T-helper 2 cell treated with Interferon-gamma antibody and Interleukin-4, amounts not matched to agents 5 μg/mL and 100 μg/mL, for 36 hours (primary cell): ENCODE data around the gene ATP10B.

Experiments
- DNase-seq: peaks from one replicate; pipeline ENCODE4 v3.0.0; 2021; ENCODE audit warnings: low spot score
- H3K27ac Mint-ChIP-seq: one replicate; pipeline ENCODE4 v1.8.0; 2021; ENCODE audit warnings: mild to moderate bottlenecking, mixed read lengths
- H3K27me3 Mint-ChIP-seq: one replicate; pipeline ENCODE4 v1.8.0; 2021; ENCODE audit warnings: low read depth, mixed read lengths
- H3K36me3 Mint-ChIP-seq: one replicate; pipeline ENCODE4 v1.8.0; 2021; ENCODE audit warnings: low read depth, mixed read lengths
- H3K4me1 Mint-ChIP-seq: one replicate; pipeline ENCODE4 v1.8.0; 2021; ENCODE audit warnings: low read depth, mixed read lengths
- H3K4me3 Mint-ChIP-seq: one replicate; pipeline ENCODE4 v1.8.0; 2022; ENCODE audit warnings: mild to moderate bottlenecking, moderate library complexity, mixed read lengths
- H3K9me3 Mint-ChIP-seq: one replicate; pipeline ENCODE4 v1.8.0; 2021; ENCODE audit warnings: mixed read lengths

The ATP10B gene

GRCh38 chr5:160638161-160638742 lies 213.8 kb downstream of the ATP10B start:
- DNase-seq, result no peak
- no peaks in the 10 kb centered on the region for H3K27me3 Mint-ChIP-seq
- no peak overlapping the region for H3K4me3 Mint-ChIP-seq
- H3K27ac Mint-ChIP-seq, result no peak overlapping the region
- H3K4me1 Mint-ChIP-seq, result no peaks in the 10 kb centered on the region
- H3K36me3 Mint-ChIP-seq, result no peaks in the 10 kb centered on the region
- H3K9me3 Mint-ChIP-seq, result no peaks in the 10 kb centered on the region

DNA sequence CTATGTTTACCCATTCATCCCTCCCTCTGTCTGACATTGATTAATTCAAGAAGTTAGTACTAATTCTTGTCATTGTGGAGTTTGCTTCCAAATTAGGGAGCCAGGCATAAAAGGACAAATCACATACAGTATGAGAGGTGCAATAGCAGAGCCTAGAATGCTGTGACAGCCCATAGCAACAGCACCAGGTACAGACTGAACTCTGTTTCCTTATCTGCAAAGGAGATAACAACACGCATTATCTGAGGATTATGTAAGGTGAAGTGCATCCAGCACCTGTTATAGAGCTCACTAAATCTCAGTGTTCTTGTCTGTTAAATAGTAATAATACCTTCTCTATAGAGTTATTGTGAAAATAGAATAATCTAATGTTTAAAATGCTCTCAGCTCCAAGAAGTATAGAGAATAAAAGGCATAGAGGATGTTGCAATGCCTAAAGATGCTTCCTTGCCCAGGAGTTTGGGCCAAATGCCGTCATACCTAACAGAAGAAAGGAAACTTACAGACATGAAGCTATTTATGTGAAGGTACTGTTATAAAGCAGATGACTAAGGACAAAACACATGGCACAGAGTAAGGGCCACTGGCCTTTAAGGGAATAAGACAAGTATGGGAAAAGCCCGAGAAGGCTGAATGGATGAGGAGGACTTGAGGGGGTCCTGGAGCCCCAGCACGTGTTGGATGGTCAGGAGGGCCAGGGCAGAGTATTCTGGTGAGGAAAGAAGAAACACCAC lies 214.5 kb downstream of the ATP10B start:
- DNase-seq, result no peak
- no peaks in the 10 kb centered on the region for H3K36me3 Mint-ChIP-seq
- no peaks in the 10 kb centered on the region for H3K4me1 Mint-ChIP-seq
- H3K27ac Mint-ChIP-seq, result no peak overlapping the region
- no peak overlapping the region for H3K4me3 Mint-ChIP-seq
- no peaks in the 10 kb centered on the region for H3K9me3 Mint-ChIP-seq
- no peaks in the 10 kb centered on the region for H3K27me3 Mint-ChIP-seq

DNA sequence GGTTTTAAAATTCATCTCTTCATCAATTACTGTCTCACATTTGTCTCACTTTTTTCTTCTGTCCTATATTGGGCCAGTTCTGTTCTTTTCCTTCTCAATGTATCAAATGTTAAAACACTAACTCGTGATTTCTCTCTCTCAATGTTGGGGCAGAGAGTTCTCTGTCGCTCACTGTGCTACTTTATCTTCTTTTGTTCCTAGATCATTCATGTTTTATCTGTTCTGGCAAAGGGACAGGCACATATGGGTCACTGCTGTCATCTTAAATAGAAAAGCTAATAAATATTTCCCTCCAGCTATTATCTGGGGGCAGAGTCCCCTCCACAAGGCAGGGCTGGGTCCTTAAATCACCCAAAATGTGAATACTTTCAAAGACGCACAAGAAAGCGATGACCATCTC lies 216.3 kb downstream of the ATP10B start:
- H3K27me3 Mint-ChIP-seq, result no peaks in the 10 kb centered on the region

DNA sequence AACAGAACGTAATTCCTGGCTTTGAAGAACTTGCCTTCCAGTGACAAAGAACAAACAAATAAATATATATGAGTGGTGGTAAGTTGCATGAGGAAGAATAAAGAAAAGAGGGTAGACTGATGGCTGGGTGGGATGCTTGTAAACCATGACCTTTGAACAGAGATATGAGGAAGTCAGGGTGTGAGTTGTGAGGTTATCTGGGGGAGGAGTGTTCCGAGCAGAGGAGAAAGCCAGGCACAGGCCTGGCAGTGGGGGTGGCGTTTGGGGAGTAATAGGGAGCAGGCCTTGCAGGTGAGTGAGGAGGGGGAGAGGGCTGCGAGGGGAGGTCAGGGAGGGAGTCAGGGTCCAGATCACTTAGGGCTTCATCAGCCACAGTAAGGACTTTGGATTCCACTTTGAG lies 217.0 kb downstream of the ATP10B start:
- H3K36me3 Mint-ChIP-seq, result no peaks in the 10 kb centered on the region
- DNase-seq, result no peak
- no peak overlapping the region for H3K27ac Mint-ChIP-seq
- H3K9me3 Mint-ChIP-seq, result no peaks in the 10 kb centered on the region
- H3K27me3 Mint-ChIP-seq, result peaks cover 2% of the 10 kb centered on the region
- H3K4me1 Mint-ChIP-seq, result no peaks in the 10 kb centered on the region
- no peak overlapping the region for H3K4me3 Mint-ChIP-seq

More for the DNA sequence above, 216.3 kb downstream of the ATP10B start:
- no peak for DNase-seq
- H3K4me1 Mint-ChIP-seq, result no peaks in the 10 kb centered on the region
- no peaks in the 10 kb centered on the region for H3K9me3 Mint-ChIP-seq
- H3K36me3 Mint-ChIP-seq, result no peaks in the 10 kb centered on the region
- no peak overlapping the region for H3K27ac Mint-ChIP-seq
- no peak overlapping the region for H3K4me3 Mint-ChIP-seq

- H3K27ac Mint-ChIP-seq, result no peak overlapping the region
Measured at GRCh38 chr5:160629003-160629402, 223.0 kb downstream of the ATP10B start.

DNA sequence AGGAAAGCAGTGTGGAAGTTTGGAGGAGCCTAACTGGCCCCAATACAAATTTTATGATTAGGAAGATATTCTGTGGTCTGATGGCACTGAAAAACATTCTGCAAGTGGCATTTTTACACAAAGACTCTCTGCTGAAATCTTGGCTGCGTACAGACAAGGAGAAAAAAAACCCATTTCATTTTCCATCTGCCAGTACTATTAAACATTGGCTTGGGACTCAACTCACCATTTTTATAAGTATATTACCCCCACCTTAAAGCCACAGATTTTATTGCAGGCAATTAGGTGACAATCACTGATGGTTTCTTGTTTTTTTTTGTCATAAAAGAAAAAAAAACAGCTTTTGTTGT lies 223.4 kb downstream of the ATP10B start:
- Mint-ChIP-seq H3K4me1 (no peaks in the 10 kb centered on the region), H3K36me3 (no peaks in the 10 kb centered on the region), H3K27ac (no peak overlapping the region), H3K4me3 (no peak overlapping the region), H3K27me3 (peaks cover 4% of the 10 kb centered on the region), H3K9me3 (no peaks in the 10 kb centered on the region)
- DNase-seq, result no peak

More at GRCh38 chr5:160629003-160629402, 223.0 kb downstream of the ATP10B start:
- Mint-ChIP-seq H3K27me3 (peaks cover 4% of the 10 kb centered on the region), H3K36me3 (no peaks in the 10 kb centered on the region), H3K4me3 (no peak overlapping the region), H3K9me3 (no peaks in the 10 kb centered on the region), H3K4me1 (no peaks in the 10 kb centered on the region)
- DNase-seq, result no peak

GRCh38 chr5:160627921-160628618 lies 223.9 kb downstream of the ATP10B start:
- no peak for DNase-seq
- Mint-ChIP-seq H3K27ac (no peak overlapping the region), H3K4me3 (no peak overlapping the region), H3K9me3 (no peaks in the 10 kb centered on the region), H3K36me3 (no peaks in the 10 kb centered on the region), H3K27me3 (peaks cover 4% of the 10 kb centered on the region), H3K4me1 (no peaks in the 10 kb centered on the region)

DNA sequence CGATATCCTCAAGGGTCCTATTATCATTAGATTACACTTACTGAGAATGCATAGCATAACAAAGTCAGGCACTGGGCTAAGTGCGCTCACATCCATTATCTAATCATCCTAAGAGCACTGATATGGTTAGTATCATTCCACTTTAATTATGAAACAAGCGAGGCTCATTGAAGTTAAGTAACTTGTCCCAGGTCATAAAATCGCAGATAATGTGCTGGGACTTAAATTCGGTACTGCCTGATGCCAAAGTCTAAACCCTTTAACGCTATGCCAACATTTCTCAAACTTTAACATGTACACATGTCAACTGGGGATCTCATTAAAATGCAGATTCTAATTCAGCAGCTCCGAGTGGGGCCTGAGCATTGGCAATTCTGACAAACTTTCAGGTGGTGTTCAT lies 225.7 kb downstream of the ATP10B start:
- Mint-ChIP-seq H3K27ac (no peak overlapping the region), H3K9me3 (no peaks in the 10 kb centered on the region), H3K27me3 (peaks cover 7% of the 10 kb centered on the region), H3K4me3 (no peak overlapping the region), H3K36me3 (no peaks in the 10 kb centered on the region), H3K4me1 (no peaks in the 10 kb centered on the region)
- no peak for DNase-seq

DNA sequence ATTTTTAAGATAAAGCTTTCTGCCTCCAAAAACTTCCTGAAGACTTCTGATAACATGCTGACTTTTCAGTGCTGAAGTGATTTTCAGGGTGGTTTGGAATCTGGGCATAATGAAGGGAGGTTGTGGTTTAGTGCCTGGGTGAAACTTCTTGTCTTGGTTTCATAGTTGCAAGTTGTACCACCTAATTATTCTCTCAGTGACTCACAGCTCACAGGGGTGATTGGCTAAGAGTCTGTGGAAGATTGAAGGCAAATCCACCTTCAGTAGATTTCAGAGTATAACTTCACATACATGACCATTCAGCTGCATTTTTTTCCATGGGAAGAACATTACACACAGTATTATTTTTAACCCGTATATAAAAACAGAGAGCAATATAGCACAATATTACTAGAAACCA lies 230.5 kb downstream of the ATP10B start:
- H3K36me3 Mint-ChIP-seq, result no peaks in the 10 kb centered on the region
- peaks cover 1% of the 10 kb centered on the region for H3K4me1 Mint-ChIP-seq
- H3K27me3 Mint-ChIP-seq, result peaks cover 6% of the 10 kb centered on the region
- no peak overlapping the region for H3K27ac Mint-ChIP-seq
- H3K9me3 Mint-ChIP-seq, result no peaks in the 10 kb centered on the region
- H3K4me3 Mint-ChIP-seq, result no peak overlapping the region
- no peak for DNase-seq

DNA sequence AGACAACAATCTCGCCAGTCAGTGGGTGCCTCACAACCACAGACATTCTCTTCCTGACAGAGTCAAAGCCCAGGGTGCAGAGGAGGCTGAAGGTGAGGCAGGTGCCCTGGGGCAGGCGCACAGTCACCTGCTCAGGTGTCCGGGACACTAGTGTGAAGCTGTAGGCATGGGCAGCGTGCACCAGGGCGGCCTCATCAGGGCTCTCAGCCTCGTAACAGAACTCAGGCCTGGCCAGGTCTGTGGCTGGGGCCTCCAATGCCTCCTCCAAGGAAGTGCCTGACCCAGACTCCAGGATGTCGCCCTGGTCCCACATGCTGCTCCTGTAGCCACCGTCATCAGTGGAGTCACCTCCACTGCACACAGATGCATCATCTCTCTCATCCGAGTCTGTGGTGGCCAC lies 231.6 kb downstream of the ATP10B start:
- DNase-seq, result no peak
- Mint-ChIP-seq H3K4me3 (no peak overlapping the region), H3K36me3 (no peaks in the 10 kb centered on the region)

GRCh38 chr5:160619381-160619780 lies 232.6 kb downstream of the ATP10B start:
- Mint-ChIP-seq H3K9me3 (no peaks in the 10 kb centered on the region), H3K36me3 (no peaks in the 10 kb centered on the region), H3K4me3 (no peak overlapping the region), H3K27ac (no peak overlapping the region), H3K4me1 (peaks cover 1% of the 10 kb centered on the region), H3K27me3 (peaks cover 6% of the 10 kb centered on the region)
- DNase-seq, result no peak

More for the DNA sequence above, 231.6 kb downstream of the ATP10B start:
- H3K9me3 Mint-ChIP-seq, result no peaks in the 10 kb centered on the region
- H3K27me3 Mint-ChIP-seq, result peaks cover 6% of the 10 kb centered on the region
- no peak overlapping the region for H3K27ac Mint-ChIP-seq
- peaks cover 1% of the 10 kb centered on the region for H3K4me1 Mint-ChIP-seq

DNA sequence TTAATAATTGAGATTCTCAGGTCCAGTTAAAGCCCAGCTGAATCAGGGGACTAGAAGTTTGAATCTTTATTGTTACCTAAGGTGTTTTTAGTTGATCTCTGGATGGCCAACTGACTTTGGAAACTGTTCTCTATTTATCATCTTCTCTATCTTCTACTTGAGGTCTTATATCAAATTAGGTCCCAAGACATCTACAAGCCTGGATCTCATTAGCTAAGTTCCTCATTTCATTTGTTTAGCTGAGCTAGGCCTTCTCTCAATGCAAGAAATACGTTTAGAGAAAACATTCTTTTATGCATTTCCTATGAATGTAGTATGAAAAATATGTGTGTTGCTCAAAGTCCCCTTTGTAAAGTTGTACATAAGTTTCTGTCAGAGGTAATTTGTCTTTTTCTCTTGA lies 233.7 kb downstream of the ATP10B start:
- Mint-ChIP-seq H3K27ac (no peak overlapping the region), H3K9me3 (no peaks in the 10 kb centered on the region), H3K27me3 (peaks cover 6% of the 10 kb centered on the region), H3K4me3 (no peak overlapping the region), H3K36me3 (no peaks in the 10 kb centered on the region), H3K4me1 (peaks cover 1% of the 10 kb centered on the region)
- no peak for DNase-seq

DNA sequence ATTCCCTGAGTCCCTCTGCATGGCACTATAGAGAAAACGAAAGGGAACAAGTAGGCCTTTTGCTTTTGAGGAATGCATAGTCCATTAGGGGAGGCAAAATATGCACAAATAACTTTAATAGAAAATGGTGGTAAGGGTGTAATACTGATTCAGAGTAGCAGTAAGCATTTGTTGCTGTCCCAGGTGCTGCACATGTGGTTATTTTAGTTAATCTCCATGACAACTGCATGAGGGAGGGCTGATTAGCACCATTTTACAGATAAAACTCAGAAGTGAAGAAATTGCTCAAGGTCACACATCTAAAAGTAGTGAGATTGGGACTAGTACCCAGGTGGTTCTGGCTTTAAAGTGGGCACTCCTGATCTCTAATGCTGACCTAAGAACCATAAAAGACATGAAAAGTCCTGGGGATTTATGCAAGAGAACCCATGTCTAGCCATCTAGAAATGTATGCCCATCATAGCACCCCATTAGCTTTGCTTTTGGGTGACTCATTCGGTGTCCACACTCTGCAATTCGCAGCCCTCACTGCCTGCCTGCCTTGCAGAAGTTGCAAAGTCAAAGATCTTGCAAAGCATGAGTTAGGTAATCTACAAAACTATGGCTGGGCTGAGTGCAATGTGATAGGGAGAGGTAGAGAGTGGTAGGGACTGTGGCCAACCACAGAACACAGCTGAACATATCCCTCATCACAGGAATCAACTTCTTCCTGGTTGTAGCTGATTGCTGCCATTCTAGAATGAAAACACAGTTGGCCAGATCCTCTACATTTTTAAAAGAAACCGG lies 235.1 kb downstream of the ATP10B start:
- Mint-ChIP-seq H3K9me3 (no peaks in the 10 kb centered on the region), H3K4me1 (peaks cover 1% of the 10 kb centered on the region), H3K27me3 (peaks cover 2% of the 10 kb centered on the region), H3K36me3 (no peaks in the 10 kb centered on the region), H3K4me3 (no peak overlapping the region), H3K27ac (no peak overlapping the region)
- no peak for DNase-seq

GRCh38 chr5:160614136-160614535 lies 237.9 kb downstream of the ATP10B start:
- Mint-ChIP-seq H3K9me3 (no peaks in the 10 kb centered on the region), H3K36me3 (no peaks in the 10 kb centered on the region), H3K4me1 (peaks cover 1% of the 10 kb centered on the region), H3K27me3 (no peaks in the 10 kb centered on the region), H3K4me3 (no peak overlapping the region), H3K27ac (no peak overlapping the region)
- no peak for DNase-seq
